SH-SY5Y (cell line): ENCODE measurements around the gene TMEM63B.

Source experiments
- GATA2 ChIP-seq: IDR thresholded peaks from 2 replicates; pipeline ENCODE4 v1.6.1; 2011; ENCODE audit warnings: mild to moderate bottlenecking, low read depth, low read length
- GATA3 ChIP-seq: IDR thresholded peaks from 2 replicates; pipeline ENCODE4 v1.6.1; 2011; ENCODE audit warnings: low read depth, mild to moderate bottlenecking, low read length, moderate library complexity

DNA sequence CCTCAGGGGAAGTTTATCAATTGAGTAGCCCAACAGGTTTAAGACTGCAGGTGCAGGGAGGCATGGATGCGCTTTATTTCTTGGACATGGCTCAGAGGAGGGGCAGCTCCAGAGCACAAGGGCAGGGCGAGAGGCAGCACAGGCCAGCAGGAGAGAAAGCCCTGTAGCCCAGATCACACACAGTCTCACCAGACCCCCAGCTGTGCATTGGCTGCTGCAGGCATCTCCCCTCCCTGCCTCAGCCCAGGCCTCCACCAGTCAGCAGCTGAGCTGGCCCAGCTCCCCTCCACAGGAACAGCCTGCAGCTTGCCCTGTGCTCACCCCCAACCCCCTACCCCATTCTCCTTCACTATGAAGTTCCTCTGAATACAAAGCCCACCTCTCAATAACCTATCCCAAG is 24.8 kb upstream of the TMEM63B start:
- TF ChIP-seq GATA2 = no peak
- no peak for TF ChIP-seq GATA3
